Keratinocyte (primary cell): Measurements from ENCODE around the gene MYO1E.

ENCODE experiments used
- CTCF ChIP-seq, 3 experiments: IDR thresholded peaks in 1 of 3; conservative IDR thresholded peaks in 1 of 3; optimal IDR thresholded peaks in 1 of 3; 2 replicates in 2 of 3; 3 replicates in 1 of 3; pipeline versions ENCODE3 to v1.5.1; 2011; ENCODE audit warnings: low read length in 3 of 3, mild to moderate bottlenecking in 3 of 3, moderate library complexity in 2 of 3, control low read depth in 1 of 3, inconsistent platforms in 1 of 3; ENCODE audit not compliant: insufficient read depth in 2 of 3; ENCODE audit errors: extremely low read depth in 1 of 3
- EZH2 ChIP-seq: IDR thresholded peaks from one replicate; pipeline ENCODE4 v1.6.1; 2012; ENCODE audit warnings: inconsistent platforms, mild to moderate bottlenecking, low read length, moderate library complexity

- TF ChIP-seq CTCF (optimal IDR thresholded peaks at IDR 0.05 in 1 of 3, IDR thresholded peaks at IDR 0.05 in 1 of 3, conservative IDR thresholded peaks at IDR 0.05 in 1 of 3; ENCODE audit: extremely low read depth in 1 of 3, insufficient read depth in 2 of 3, low read length in 3 of 3) (no peak), EZH2 (no peak)
Observed at GRCh38 chr15:59379531-59379930, 6.9 kb upstream of the MYO1E start.
